GM23248 (cell line): ENCODE data around the gene PRR9.

Experiments used
- EZH2 ChIP-seq: fragments of 200-600 bp; sonication (generic); IDR thresholded peaks from 2 replicates; pipeline ENCODE4 v1.6.1; 2018; ENCODE audit warnings: antibody characterized with exemption, mild to moderate bottlenecking; ENCODE audit not compliant: insufficient read depth, poor library complexity, severe bottlenecking
- EZH2phosphoT487 ChIP-seq: fragments of 200-600 bp; sonication (generic); IDR thresholded peaks from 2 replicates; pipeline ENCODE4 v1.6.1; 2018; ENCODE audit warnings: antibody characterized with exemption, moderate library complexity, mild to moderate bottlenecking, low read depth; ENCODE audit not compliant: insufficient read depth

GRCh38 chr1:153231785-153232184 lies 14.4 kb downstream of the PRR9 start:
- TF ChIP-seq EZH2 (no peak), EZH2phosphoT487 (no peak)
